GM21737 (cell line): Measurements from ENCODE around the gene CXorf58.
A peak's percentile ranks its signal among the peaks of the same experiment; 100 is the strongest.
"Not testable (repeated sequence)": the region's sequence is repeated elsewhere in the genome, so short reads cannot be mapped to it uniquely, and the experiment has no call there.

ENCODE experiments used
- ATAC-seq: cut with Tn5 transposase; IDR thresholded peaks from one replicate; pipeline ENCODE4 v1.9.1; 2021; ENCODE audit warnings: mild to moderate bottlenecking, moderate library complexity; ENCODE audit not compliant: unreplicated experiment

Gene CXorf58

GRCh38 chrX:23907498-23908218 is at the start of gene CXorf58, which contains the start of gene APOO:
CXorf58 (plus strand) TSS chrX:23908006; CDS start chrX:23910303, 2,297 bp downstream.
APOO (minus strand) TSS chrX:23907938; CDS start chrX:23907702, 236 bp downstream.
- ATAC-seq: peak; percentile 92

GRCh38 chrX:23859238-23859637 is 48.6 kb upstream of the CXorf58 start:
- ATAC-seq: not testable (repeated sequence)

GRCh38 chrX:23861215-23861896 is 46.5 kb upstream of the CXorf58 start:
- ATAC-seq: no peak

GRCh38 chrX:23861952-23862351 is 45.9 kb upstream of the CXorf58 start:
- not testable (repeated sequence) for ATAC-seq

GRCh38 chrX:23864742-23865326 is 43.0 kb upstream of the CXorf58 start:
- ATAC-seq: no peak

GRCh38 chrX:23870041-23870440 is 37.8 kb upstream of the CXorf58 start:
- ATAC-seq: no peak

- ATAC-seq: no peak
Observed at GRCh38 chrX:23871905-23872546, 35.8 kb upstream of the CXorf58 start.

- no peak for ATAC-seq
Observed at GRCh38 chrX:23879380-23880090, 28.3 kb upstream of the CXorf58 start.

GRCh38 chrX:23883737-23884354 is 24.0 kb upstream of the CXorf58 start:
- no peak for ATAC-seq

- no peak for ATAC-seq
Observed at GRCh38 chrX:23884427-23885024, 23.3 kb upstream of the CXorf58 start.

- no peak for ATAC-seq
Observed at GRCh38 chrX:23885803-23886202, 22.0 kb upstream of the CXorf58 start.

- ATAC-seq: no peak
Observed at GRCh38 chrX:23887451-23887850, 20.4 kb upstream of the CXorf58 start.

- no peak for ATAC-seq
Observed at GRCh38 chrX:23887918-23888317, 19.9 kb upstream of the CXorf58 start.

GRCh38 chrX:23888887-23889501 is 18.8 kb upstream of the CXorf58 start:
- no peak for ATAC-seq

- no peak for ATAC-seq
Observed at GRCh38 chrX:23890933-23891332, 16.9 kb upstream of the CXorf58 start.

- not testable (repeated sequence) for ATAC-seq
Observed at GRCh38 chrX:23894993-23895392, 12.8 kb upstream of the CXorf58 start.

- not testable (repeated sequence) for ATAC-seq
Observed at GRCh38 chrX:23896539-23896938, 11.3 kb upstream of the CXorf58 start.

GRCh38 chrX:23896981-23897380 is 10.8 kb upstream of the CXorf58 start:
- ATAC-seq: no peak

- no peak for ATAC-seq
Observed at GRCh38 chrX:23898412-23898959, 9.3 kb upstream of the CXorf58 start.
